ENCODE results near the gene EGFL7. TPM values are rescaled to one million over a fixed set of nuclear protein-coding genes. Genes with fewer than 3 reads are reported as not detected.

Gene EGFL7
- total and polyA plus RNA-seq, 10 of the 15 experiments (the other 5 are each of a cell fraction or from before 2014, with no cell fraction given): 0.06 to 0.46 (median 0.19) TPM; not detected in 5

- ChIA-PET CTCF (interaction anchor here (0.6 to 2.9 kb wide), 7 partner anchors 9 to 520 kb away, joined by 3 to 12 read pairs (median 3); no protein-coding TSS in a partner anchor), RAD21 (ENCODE audit: unreplicated experiment) (interaction anchor here (0.9 kb wide), 1 partner anchor 40 kb away, joined by 3 read pairs; no protein-coding TSS in a partner anchor), SMC1A (ENCODE audit: uncharacterized antibody, unreplicated experiment) (interaction anchor here (1.0 kb wide), 1 partner anchor 11 kb away, joined by 3 read pairs; no protein-coding TSS in a partner anchor), POLR2A (no interaction called here)
- H3K4me1 ChIP-seq (ENCODE audit: control insufficient read depth, insufficient read depth, low read length): peaks cover 16% of the 10 kb centered on the region
- no peak for DNase-seq (ENCODE audit: low read depth, low spot score)
- peak; percentile 44 for FAIRE-seq
- no peaks in the 10 kb centered on the region for H3K9me3 ChIP-seq (replicated peaks; ENCODE audit: control insufficient read depth, insufficient read depth, low read length)
- H3K36me3 ChIP-seq (ENCODE audit: control insufficient read depth in 2 of 2, insufficient read depth in 2 of 2, low read length in 1 of 2): no peaks in the 10 kb centered on the region
- in situ Hi-C loops (cut with MboI) (no loop called here), intact Hi-C loops (cut with micrococcal nuclease; ENCODE audit: unreplicated experiment) (loop anchor here (5.0 kb wide), 1 partner anchor 201 kb away; no protein-coding TSS in a partner anchor)
- no peaks in the 10 kb centered on the region for H4K20me1 ChIP-seq (ENCODE audit: control insufficient read depth, insufficient read depth)
- no TSS peak for BruUV-seq (replicated peaks)
- peak; percentile 32 for ATAC-seq
- H3K79me2 ChIP-seq (ENCODE audit: control insufficient read depth, insufficient read depth, low read length): peaks cover 7% of the 10 kb centered on the region
- H3K27me3 ChIP-seq (replicated peaks in 1 of 2; ENCODE audit: control insufficient read depth in 2 of 2, insufficient read depth in 2 of 2, low read length in 1 of 2): no peaks in the 10 kb centered on the region
- peak overlapping the region; percentile 24; the same call in 1 of the 2 replicates for H3K27ac ChIP-seq (ENCODE audit: control insufficient read depth, insufficient read depth)
- peak overlapping the region; percentile 67; the same call in 1 of the 2 replicates for H3K4me3 ChIP-seq
- WGBS (ENCODE audit: insufficient coverage, insufficient replicate concordance, low lambda C conversion rate, missing lambda C conversion rate): 20% methylated on average over 21 of the region's 21 CpGs
- peak overlapping the region; percentile 98 for H3K4me2 ChIP-seq (ENCODE audit: control insufficient read depth, insufficient read depth)
- no peak overlapping the region for H3K9ac ChIP-seq (ENCODE audit: control insufficient read depth, insufficient read depth, low read length)
- no peak overlapping the region; the same call in 1 of the 2 replicates for H2AFZ ChIP-seq (ENCODE audit: control insufficient read depth, low read depth, low read length)
- TF ChIP-seq ZNF687 (IDR thresholded peaks at IDR 0.05): no peak
- TF ChIP-seq POU2F2 (IDR thresholded peaks at IDR 0.05; ENCODE audit: borderline replicate concordance, low read depth, low read length): no peak
- no peak for TF ChIP-seq NFXL1 (IDR thresholded peaks at IDR 0.05; ENCODE audit: borderline replicate concordance)
- TF ChIP-seq TCF3 (IDR thresholded peaks at IDR 0.05; ENCODE audit: borderline replicate concordance, insufficient read depth, low read depth, low read length): no peak
- TF ChIP-seq LARP7 (IDR thresholded peaks at IDR 0.05): no peak
- no peak for TF ChIP-seq POLR2AphosphoS5 (IDR thresholded peaks at IDR 0.05; ENCODE audit: low read length)
- TF ChIP-seq BCL11A (IDR thresholded peaks at IDR 0.05; ENCODE audit: low read depth, low read length): 0 out of 2 replicates have a peak, but pooled peaks have one; percentile 21
- no peak for TF ChIP-seq NBN (IDR thresholded peaks at IDR 0.05)
- TF ChIP-seq JUNB (IDR thresholded peaks at IDR 0.05): peak; percentile 81
- TF ChIP-seq TCF12 (IDR thresholded peaks at IDR 0.05; ENCODE audit: low read depth, low read length): no peak
- 0 out of 2 replicates have a peak, but pooled peaks have one; percentile 18 for TF ChIP-seq MEF2A (IDR thresholded peaks at IDR 0.05; ENCODE audit: insufficient read depth, low read depth, low read length)
- 0 out of 2 replicates have a peak, but pooled peaks have one; percentile 36 for TF ChIP-seq CBX5 (IDR thresholded peaks at IDR 0.05; ENCODE audit: low read depth)
- TF ChIP-seq EP300 (IDR thresholded peaks at IDR 0.05; ENCODE audit: borderline replicate concordance in 1 of 2, control insufficient read depth in 1 of 2, low read depth in 2 of 2, low read length in 2 of 2): 0 out of 4 replicates have a peak, but pooled peaks of 1 of the 2 experiments have one; percentile 18
- peak; percentile 53 for TF ChIP-seq MTA2 (IDR thresholded peaks at IDR 0.05; ENCODE audit: low read depth)
- TF ChIP-seq EED (IDR thresholded peaks at IDR 0.05; ENCODE audit: low read depth): peak; percentile 72
- no peak for TF ChIP-seq HCFC1 (IDR thresholded peaks at IDR 0.05; ENCODE audit: low read length)
- no peak for TF ChIP-seq BHLHE40 (IDR thresholded peaks at IDR 0.05; ENCODE audit: borderline replicate concordance in 1 of 2, low read depth in 2 of 2, low read length in 1 of 2)
- peak in 1 of 2 experiments; percentile 32; a peak in 2 of 4 replicates for TF ChIP-seq IKZF2 (IDR thresholded peaks at IDR 0.05)
- no peak for TF ChIP-seq NR2C2 (IDR thresholded peaks at IDR 0.05; ENCODE audit: borderline replicate concordance, control insufficient read depth, insufficient read length, low read depth)
- TF ChIP-seq SRF (IDR thresholded peaks at IDR 0.05; ENCODE audit: low read depth in 2 of 2, low read length in 2 of 2): 0 out of 4 replicates have a peak, but pooled peaks of 1 of the 2 experiments have one; percentile 4
- TF ChIP-seq CREM (IDR thresholded peaks at IDR 0.05; ENCODE audit: low read depth): no peak
Observed at GRCh38 chr9:136688274-136689107, 25.8 kb downstream of the EGFL7 start.

Data from GM12878 (cell line).